Measurements from ENCODE around the gene PAM.

PAM gene

DNA sequence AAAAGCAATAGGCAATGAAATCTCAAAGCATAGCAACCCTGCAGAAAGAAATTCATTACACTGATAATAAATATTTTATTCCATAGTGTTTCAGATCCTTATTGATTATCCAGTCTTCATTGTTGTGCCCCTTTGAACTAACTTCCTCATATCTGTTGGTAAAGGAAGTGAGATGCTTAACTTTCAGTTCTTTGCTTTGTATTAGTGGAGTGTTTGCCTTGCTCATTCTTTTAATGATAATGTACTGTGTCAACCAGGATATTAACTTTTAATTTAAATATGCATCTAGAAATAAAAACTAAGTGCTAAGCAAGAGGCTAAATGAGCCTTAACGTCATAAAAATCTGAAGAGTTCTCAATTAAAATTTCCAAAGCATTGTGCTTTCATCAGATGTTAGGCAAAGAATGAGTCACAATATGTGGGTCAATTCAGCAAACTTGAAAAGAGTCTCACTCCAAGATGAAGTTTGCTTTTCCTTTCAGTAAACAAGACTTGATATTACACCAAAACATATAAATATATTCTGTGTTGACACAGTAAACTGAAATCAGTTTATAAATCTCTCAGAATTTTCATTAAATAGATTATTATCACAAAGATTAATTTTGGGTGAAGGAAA is 258.9 kb downstream of the PAM start:
- TF ChIP-seq, protein P1, sequence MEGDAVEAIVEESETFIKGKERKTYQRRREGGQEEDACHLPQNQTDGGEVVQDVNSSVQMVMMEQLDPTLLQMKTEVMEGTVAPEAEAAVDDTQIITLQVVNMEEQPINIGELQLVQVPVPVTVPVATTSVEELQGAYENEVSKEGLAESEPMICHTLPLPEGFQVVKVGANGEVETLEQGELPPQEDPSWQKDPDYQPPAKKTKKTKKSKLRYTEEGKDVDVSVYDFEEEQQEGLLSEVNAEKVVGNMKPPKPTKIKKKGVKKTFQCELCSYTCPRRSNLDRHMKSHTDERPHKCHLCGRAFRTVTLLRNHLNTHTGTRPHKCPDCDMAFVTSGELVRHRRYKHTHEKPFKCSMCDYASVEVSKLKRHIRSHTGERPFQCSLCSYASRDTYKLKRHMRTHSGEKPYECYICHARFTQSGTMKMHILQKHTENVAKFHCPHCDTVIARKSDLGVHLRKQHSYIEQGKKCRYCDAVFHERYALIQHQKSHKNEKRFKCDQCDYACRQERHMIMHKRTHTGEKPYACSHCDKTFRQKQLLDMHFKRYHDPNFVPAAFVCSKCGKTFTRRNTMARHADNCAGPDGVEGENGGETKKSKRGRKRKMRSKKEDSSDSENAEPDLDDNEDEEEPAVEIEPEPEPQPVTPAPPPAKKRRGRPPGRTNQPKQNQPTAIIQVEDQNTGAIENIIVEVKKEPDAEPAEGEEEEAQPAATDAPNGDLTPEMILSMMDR (IDR thresholded peaks at IDR 0.05; ENCODE audit: low read depth, low read length, missing control alignments) = no peak
- in situ Hi-C loops (cut with HindIII; ENCODE audit: low sequenced_read_pairs) = no loop called here
- H3K4me3 ChIP-seq (ENCODE audit: low read depth, low read length) = no peak overlapping the region
- DNase-seq (ENCODE audit: low read depth) = no peak

DNA sequence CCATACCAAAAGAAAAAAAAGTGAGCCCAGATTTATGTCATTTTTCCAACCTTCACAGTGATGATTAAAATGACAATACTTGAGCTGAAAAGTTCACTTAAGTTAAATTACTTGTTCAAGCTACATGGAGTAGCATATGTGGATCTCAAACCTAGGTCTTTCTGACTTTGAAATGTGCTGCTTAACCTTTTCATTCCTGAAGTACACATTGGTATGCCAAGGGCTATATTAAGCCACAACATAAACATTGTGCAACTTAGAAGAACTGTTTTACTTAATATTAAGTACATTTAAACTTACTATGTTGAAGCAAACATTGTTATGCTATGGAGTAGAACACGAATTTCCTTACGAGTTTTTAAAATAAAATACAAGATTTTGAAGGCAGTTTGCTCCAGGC is 259.9 kb downstream of the PAM start:
- H3K4me3 ChIP-seq (ENCODE audit: low read depth, low read length) = no peak overlapping the region
- TF ChIP-seq, protein P1 (IDR thresholded peaks at IDR 0.05; ENCODE audit: low read depth, low read length, missing control alignments) = no peak
- in situ Hi-C loops (cut with HindIII; ENCODE audit: low sequenced_read_pairs) = no loop called here
- no peak for DNase-seq (ENCODE audit: low read depth)

DNA sequence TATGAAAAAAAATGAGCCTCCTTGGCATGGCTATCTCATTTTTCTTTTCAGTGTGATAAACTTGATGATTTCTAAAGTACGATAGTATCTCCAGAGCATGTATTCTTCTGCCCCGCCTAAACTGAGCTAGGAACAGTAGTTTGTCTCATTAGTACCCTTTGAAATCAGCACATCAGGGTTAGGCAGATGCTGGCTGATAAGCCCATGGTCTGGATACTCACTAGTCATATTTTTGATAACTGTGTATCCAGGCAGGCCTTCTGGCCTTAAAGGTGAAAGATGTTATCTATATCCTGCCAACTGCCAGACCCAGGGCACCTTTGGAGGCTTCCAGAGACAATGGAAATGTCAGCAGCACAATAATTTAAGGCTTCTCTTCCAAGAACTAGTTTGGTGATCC is 261.1 kb downstream of the PAM start:
- DNase-seq (ENCODE audit: low read depth) = no peak
- TF ChIP-seq, protein P1 (IDR thresholded peaks at IDR 0.05; ENCODE audit: low read depth, low read length, missing control alignments) = no peak
- H3K4me3 ChIP-seq (ENCODE audit: low read depth, low read length) = no peak overlapping the region
- in situ Hi-C loops (cut with HindIII; ENCODE audit: low sequenced_read_pairs) = no loop called here

- in situ Hi-C loops (cut with HindIII; ENCODE audit: low sequenced_read_pairs) = no loop called here
- no peak for DNase-seq (ENCODE audit: low read depth)
- no peak overlapping the region for H3K4me3 ChIP-seq (ENCODE audit: low read depth, low read length)
- TF ChIP-seq, protein P1 (IDR thresholded peaks at IDR 0.05; ENCODE audit: low read depth, low read length, missing control alignments) = no peak
Measured at GRCh38 chr5:103019804-103020203, 264.7 kb downstream of the PAM start.

DNA sequence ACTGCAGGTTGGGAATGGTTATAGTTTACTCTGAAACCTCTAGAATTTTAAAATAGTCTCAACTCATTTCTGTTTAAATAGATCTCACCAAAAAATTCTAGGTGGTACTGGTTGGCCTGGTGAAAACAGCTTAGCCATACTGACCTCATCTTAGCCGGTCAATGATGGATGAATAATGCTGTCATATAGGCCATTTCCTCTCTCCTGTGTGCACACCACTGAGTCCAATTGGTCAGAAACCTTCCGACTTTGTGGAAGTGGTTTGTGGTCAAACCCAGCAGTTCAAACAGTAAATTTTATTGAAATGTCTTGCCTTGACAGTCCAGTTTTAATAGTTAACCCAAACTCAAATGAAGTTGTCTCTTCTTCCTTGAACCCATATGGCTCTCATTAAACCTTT is 266.2 kb downstream of the PAM start:
- TF ChIP-seq, protein P1 (IDR thresholded peaks at IDR 0.05; ENCODE audit: low read depth, low read length, missing control alignments) = no peak
- peak; percentile 49 for DNase-seq (ENCODE audit: low read depth)
- in situ Hi-C loops (cut with HindIII; ENCODE audit: low sequenced_read_pairs) = no loop called here
- H3K4me3 ChIP-seq (ENCODE audit: low read depth, low read length) = no peak overlapping the region

DNA sequence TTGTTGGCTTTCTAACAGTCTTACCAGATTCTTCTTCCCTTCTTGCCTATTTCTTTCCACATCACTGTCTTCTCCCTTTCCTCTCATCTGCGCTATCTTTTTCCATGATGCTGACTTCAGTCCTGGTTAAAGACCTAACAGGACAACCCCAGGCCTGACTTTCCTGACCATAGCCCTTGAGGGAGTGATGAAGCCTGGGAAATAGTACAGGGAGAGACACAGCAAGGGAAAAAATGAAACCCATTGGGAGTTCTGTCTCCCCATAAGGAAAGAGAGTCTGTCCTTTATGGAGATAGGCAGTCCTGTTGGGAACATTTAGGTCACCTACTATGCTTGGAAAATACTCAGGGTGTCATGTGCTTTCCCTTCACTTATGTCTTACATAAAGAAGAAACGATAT is 272.2 kb downstream of the PAM start:
- TF ChIP-seq, protein P1 (IDR thresholded peaks at IDR 0.05; ENCODE audit: low read depth, low read length, missing control alignments) = no peak
- in situ Hi-C loops (cut with HindIII; ENCODE audit: low sequenced_read_pairs) = no loop called here
- no peak for DNase-seq (ENCODE audit: low read depth)
- no peak overlapping the region for H3K4me3 ChIP-seq (ENCODE audit: low read depth, low read length)

Measured in astrocyte of the cerebellum (primary cell).